K562 (cell line): ENCODE data around the gene MCCD1. TPM values are rescaled to one million over a fixed set of nuclear protein-coding genes. Genes with fewer than 3 reads are reported as not detected.
A peak's percentile ranks its signal among the peaks of the same experiment; 100 is the strongest.

Experiments used
- ERF ChIP-seq: fragments of 450-650 bp; formaldehyde crosslinking; IDR thresholded peaks from 2 replicates; pipeline ENCODE4 v1.4.0; 2020; ENCODE audit warnings: mild to moderate bottlenecking, mixed read lengths
- HEY1 ChIP-seq: fragments of 250-450 bp; sonication (Bioruptor Pico); IDR thresholded peaks from 2 replicates; pipeline ENCODE4 v1.5.0; 2020; ENCODE audit warnings: mild to moderate bottlenecking, moderate library complexity, borderline replicate concordance
- IFI16 ChIP-seq: fragments of 250-450 bp; sonication (Bioruptor Pico); IDR thresholded peaks from 2 replicates; pipeline ENCODE4 v2.1.2; 2022; ENCODE audit warnings: mild to moderate bottlenecking, inconsistent platforms
- KDM5B ChIP-seq: fragments of 200-600 bp; sonication (generic); IDR thresholded peaks from 2 replicates; pipeline ENCODE4 v1.6.1; 2012; ENCODE audit warnings: low read depth, mild to moderate bottlenecking, moderate library complexity, low read length, control low read depth, inconsistent platforms; ENCODE audit not compliant: insufficient replicate concordance
- OTX1 ChIP-seq: fragments of 450-650 bp; formaldehyde crosslinking; IDR thresholded peaks from 2 replicates; pipeline ENCODE4 v1.4.0; 2022; ENCODE audit warnings: mild to moderate bottlenecking
- SMAD3 ChIP-seq: fragments of 450-650 bp; formaldehyde crosslinking; conservative IDR thresholded peaks from 2 replicates; pipeline ENCODE4 v1.4.0; 2020; ENCODE audit warnings: mild to moderate bottlenecking
- TCF7 ChIP-seq: sonication (generic); IDR thresholded peaks from 2 replicates; pipeline ENCODE4 v1.6.1; 2016; ENCODE audit warnings: antibody characterized with exemption, borderline replicate concordance
- YY1 ChIP-seq, 3 experiments: IDR thresholded peaks; 2 replicates each; pipeline ENCODE4 v1.6.1; 2011; ENCODE audit warnings: low read length in 2 of 3, mild to moderate bottlenecking in 2 of 3, moderate library complexity in 2 of 3, borderline replicate concordance in 1 of 3, control low read depth in 1 of 3, low read depth in 1 of 3; ENCODE audit not compliant: insufficient read depth in 3 of 3, insufficient replicate concordance in 2 of 3, control insufficient read depth in 1 of 3, insufficient read length in 1 of 3; ENCODE audit errors: extremely low read depth in 1 of 3
- ZSCAN29 ChIP-seq: fragments of 450-650 bp; IDR thresholded peaks from 2 replicates; pipeline ENCODE4 v1.6.1; 2017
- polyA plus RNA-seq, 8 experiments: library from polyadenylated mRNA; depleted of rRNA in 4 of 8; stranded (reverse) in 5 of 8; unstranded in 3 of 8; fragments of >200 nt; fragmentation: Nextera tagmentation in 2 of 8; fragmentation: Illumina TruSeq in 1 of 8; extraction: Ambion mirVana in 2 of 8; extraction: Trizol in 1 of 8; gene quantifications; 2 replicates each; pipeline versions ENCODE4 v1.2.1 to v1.2.3, GENCODE V29; 2011 to 2014; ENCODE audit warnings: inconsistent platforms in 1 of 8, missing spikeins in 1 of 8
- total RNA-seq, 7 experiments: library from RNA; depleted of rRNA in 6 of 7; stranded (reverse); fragments of >200 nt in 6 of 7; fragmentation: Illumina TruSeq in 2 of 7; extraction: Trizol in 2 of 7; gene quantifications; 2 replicates each; pipeline versions ENCODE4 v1.2.1 to v1.2.3, GENCODE V29; 2011 to 2021; ENCODE audit warnings: low replicate concordance in 1 of 7
- TF ChIP-seq, protein P1 (sequence below): fragments of 450-650 bp; IDR thresholded peaks from 2 replicates; pipeline ENCODE4 v1.6.1; 2016; ENCODE audit warnings: mild to moderate bottlenecking, moderate library complexity
- TF ChIP-seq, protein P2 (sequence below): fragments of 250-450 bp; sonication (Bioruptor Pico); IDR thresholded peaks from 2 replicates; pipeline ENCODE4 v1.5.0; 2020; ENCODE audit warnings: mild to moderate bottlenecking, borderline replicate concordance
- TF ChIP-seq, protein P3 (sequence below): fragments of 250-450 bp; sonication (Bioruptor Pico); IDR thresholded peaks from 2 replicates; pipeline ENCODE4 v1.6.1; 2021; ENCODE audit warnings: mild to moderate bottlenecking

The MCCD1 gene
- total and polyA plus RNA-seq, 9 of the 15 experiments (the other 6 are each of a cell fraction or from before 2014, with no cell fraction given) = not detected

DNA sequence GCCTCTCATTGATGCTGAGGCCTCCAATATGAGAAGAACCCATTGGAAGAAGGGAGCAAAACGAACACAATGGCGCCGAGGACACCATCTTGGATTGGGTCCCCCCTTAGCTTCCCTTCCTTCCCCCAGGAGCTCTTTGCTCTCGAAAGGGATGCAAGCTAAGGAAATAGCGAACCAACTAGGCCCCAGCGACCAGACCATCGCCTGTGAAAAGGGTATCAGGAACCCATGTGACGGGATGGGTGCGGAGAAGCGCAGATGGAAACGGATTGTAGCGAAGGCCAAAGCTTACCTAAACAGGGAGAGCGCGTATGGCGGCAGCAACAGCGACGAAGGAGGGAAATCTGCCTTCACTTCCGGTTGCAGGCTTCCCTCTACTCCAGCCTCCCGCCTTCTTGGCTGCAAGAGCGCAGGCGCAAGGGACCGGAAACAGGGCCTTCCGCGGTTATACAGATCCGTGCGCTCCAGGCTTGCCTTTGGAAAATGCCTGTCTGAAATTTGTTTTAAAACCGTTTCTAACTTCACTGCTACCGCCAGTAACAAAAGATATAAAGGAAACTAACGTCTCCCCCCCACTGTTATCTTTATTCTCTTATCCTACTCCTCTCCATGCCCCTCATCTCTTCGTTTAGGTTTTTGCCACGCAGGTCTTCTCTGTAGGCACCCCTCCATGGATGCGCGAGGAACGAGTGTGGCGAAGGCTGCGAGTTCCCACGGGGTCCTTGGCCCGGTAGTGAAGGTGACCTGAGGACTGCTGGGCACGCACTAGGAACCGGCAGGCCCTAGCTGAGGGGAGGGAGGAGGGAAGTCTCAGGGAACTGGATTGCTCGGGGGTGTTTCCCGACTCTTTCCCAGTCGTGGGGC lies 13.1 kb downstream of the MCCD1 start, which contains the start of gene DDX39B (continued):
- TF ChIP-seq, protein P1, sequence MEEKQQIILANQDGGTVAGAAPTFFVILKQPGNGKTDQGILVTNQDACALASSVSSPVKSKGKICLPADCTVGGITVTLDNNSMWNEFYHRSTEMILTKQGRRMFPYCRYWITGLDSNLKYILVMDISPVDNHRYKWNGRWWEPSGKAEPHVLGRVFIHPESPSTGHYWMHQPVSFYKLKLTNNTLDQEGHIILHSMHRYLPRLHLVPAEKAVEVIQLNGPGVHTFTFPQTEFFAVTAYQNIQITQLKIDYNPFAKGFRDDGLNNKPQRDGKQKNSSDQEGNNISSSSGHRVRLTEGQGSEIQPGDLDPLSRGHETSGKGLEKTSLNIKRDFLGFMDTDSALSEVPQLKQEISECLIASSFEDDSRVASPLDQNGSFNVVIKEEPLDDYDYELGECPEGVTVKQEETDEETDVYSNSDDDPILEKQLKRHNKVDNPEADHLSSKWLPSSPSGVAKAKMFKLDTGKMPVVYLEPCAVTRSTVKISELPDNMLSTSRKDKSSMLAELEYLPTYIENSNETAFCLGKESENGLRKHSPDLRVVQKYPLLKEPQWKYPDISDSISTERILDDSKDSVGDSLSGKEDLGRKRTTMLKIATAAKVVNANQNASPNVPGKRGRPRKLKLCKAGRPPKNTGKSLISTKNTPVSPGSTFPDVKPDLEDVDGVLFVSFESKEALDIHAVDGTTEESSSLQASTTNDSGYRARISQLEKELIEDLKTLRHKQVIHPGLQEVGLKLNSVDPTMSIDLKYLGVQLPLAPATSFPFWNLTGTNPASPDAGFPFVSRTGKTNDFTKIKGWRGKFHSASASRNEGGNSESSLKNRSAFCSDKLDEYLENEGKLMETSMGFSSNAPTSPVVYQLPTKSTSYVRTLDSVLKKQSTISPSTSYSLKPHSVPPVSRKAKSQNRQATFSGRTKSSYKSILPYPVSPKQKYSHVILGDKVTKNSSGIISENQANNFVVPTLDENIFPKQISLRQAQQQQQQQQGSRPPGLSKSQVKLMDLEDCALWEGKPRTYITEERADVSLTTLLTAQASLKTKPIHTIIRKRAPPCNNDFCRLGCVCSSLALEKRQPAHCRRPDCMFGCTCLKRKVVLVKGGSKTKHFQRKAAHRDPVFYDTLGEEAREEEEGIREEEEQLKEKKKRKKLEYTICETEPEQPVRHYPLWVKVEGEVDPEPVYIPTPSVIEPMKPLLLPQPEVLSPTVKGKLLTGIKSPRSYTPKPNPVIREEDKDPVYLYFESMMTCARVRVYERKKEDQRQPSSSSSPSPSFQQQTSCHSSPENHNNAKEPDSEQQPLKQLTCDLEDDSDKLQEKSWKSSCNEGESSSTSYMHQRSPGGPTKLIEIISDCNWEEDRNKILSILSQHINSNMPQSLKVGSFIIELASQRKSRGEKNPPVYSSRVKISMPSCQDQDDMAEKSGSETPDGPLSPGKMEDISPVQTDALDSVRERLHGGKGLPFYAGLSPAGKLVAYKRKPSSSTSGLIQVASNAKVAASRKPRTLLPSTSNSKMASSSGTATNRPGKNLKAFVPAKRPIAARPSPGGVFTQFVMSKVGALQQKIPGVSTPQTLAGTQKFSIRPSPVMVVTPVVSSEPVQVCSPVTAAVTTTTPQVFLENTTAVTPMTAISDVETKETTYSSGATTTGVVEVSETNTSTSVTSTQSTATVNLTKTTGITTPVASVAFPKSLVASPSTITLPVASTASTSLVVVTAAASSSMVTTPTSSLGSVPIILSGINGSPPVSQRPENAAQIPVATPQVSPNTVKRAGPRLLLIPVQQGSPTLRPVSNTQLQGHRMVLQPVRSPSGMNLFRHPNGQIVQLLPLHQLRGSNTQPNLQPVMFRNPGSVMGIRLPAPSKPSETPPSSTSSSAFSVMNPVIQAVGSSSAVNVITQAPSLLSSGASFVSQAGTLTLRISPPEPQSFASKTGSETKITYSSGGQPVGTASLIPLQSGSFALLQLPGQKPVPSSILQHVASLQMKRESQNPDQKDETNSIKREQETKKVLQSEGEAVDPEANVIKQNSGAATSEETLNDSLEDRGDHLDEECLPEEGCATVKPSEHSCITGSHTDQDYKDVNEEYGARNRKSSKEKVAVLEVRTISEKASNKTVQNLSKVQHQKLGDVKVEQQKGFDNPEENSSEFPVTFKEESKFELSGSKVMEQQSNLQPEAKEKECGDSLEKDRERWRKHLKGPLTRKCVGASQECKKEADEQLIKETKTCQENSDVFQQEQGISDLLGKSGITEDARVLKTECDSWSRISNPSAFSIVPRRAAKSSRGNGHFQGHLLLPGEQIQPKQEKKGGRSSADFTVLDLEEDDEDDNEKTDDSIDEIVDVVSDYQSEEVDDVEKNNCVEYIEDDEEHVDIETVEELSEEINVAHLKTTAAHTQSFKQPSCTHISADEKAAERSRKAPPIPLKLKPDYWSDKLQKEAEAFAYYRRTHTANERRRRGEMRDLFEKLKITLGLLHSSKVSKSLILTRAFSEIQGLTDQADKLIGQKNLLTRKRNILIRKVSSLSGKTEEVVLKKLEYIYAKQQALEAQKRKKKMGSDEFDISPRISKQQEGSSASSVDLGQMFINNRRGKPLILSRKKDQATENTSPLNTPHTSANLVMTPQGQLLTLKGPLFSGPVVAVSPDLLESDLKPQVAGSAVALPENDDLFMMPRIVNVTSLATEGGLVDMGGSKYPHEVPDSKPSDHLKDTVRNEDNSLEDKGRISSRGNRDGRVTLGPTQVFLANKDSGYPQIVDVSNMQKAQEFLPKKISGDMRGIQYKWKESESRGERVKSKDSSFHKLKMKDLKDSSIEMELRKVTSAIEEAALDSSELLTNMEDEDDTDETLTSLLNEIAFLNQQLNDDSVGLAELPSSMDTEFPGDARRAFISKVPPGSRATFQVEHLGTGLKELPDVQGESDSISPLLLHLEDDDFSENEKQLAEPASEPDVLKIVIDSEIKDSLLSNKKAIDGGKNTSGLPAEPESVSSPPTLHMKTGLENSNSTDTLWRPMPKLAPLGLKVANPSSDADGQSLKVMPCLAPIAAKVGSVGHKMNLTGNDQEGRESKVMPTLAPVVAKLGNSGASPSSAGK = peak; percentile 90
- no peak for TF ChIP-seq HEY1
- TF ChIP-seq, protein P2, sequence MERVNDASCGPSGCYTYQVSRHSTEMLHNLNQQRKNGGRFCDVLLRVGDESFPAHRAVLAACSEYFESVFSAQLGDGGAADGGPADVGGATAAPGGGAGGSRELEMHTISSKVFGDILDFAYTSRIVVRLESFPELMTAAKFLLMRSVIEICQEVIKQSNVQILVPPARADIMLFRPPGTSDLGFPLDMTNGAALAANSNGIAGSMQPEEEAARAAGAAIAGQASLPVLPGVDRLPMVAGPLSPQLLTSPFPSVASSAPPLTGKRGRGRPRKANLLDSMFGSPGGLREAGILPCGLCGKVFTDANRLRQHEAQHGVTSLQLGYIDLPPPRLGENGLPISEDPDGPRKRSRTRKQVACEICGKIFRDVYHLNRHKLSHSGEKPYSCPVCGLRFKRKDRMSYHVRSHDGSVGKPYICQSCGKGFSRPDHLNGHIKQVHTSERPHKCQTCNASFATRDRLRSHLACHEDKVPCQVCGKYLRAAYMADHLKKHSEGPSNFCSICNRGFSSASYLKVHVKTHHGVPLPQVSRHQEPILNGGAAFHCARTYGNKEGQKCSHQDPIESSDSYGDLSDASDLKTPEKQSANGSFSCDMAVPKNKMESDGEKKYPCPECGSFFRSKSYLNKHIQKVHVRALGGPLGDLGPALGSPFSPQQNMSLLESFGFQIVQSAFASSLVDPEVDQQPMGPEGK (CRISPR knock-in tag) = no peak
- TF ChIP-seq KDM5B = peak; percentile 97
- TF ChIP-seq, protein P3, sequence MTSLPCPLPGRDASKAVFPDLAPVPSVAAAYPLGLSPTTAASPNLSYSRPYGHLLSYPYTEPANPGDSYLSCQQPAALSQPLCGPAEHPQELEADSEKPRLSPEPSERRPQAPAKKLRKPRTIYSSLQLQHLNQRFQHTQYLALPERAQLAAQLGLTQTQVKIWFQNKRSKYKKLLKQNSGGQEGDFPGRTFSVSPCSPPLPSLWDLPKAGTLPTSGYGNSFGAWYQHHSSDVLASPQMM (CRISPR knock-in tag) = no peak
- no peak for TF ChIP-seq IFI16 (CRISPR knock-in tag)
- peak; percentile 70; the same call in 1 of the 2 replicates for TF ChIP-seq SMAD3 (CRISPR knock-in tag)
- peak; percentile 14 for TF ChIP-seq ERF
- TF ChIP-seq ZSCAN29 = peak; percentile 89
- TF ChIP-seq TCF7 = no peak; the same call in 1 of the 2 replicates
- peak; percentile 85 for TF ChIP-seq OTX1
- TF ChIP-seq YY1 (IDR thresholded peaks at IDR 0.05; ENCODE audit: borderline replicate concordance in 1 of 3, control insufficient read depth in 1 of 3, extremely low read depth in 1 of 3, insufficient read depth in 3 of 3, insufficient read length in 1 of 3, insufficient replicate concordance in 2 of 3, low read depth in 1 of 3, low read length in 2 of 3) = peak; percentile 91 to 96 (median 92)
